ENCODE data around the gene ZNF140. TPM values are rescaled to one million over a fixed set of nuclear protein-coding genes. Genes with fewer than 3 reads are reported as not detected.

The ZNF140 gene
- total and polyA plus RNA-seq, 2 of the 4 experiments (the other 2 are of a cell fraction), result 8.3 to 25.8 TPM

- no peak for TF ChIP-seq MAFK (IDR thresholded peaks at IDR 0.05; ENCODE audit: low read depth, low read length)
- no peak for TF ChIP-seq RCOR1 (IDR thresholded peaks at IDR 0.05; ENCODE audit: insufficient replicate concordance, low read length)
- TF ChIP-seq MXI1 (IDR thresholded peaks at IDR 0.05; ENCODE audit: borderline replicate concordance, low read depth, low read length), result no peak
- TF ChIP-seq BHLHE40 (IDR thresholded peaks at IDR 0.05; ENCODE audit: low read depth, low read length), result no peak
- no peak for TF ChIP-seq MAZ (IDR thresholded peaks at IDR 0.05; ENCODE audit: borderline replicate concordance, low read depth, low read length)
- no peak for TF ChIP-seq POLR2A (IDR thresholded peaks at IDR 0.05; ENCODE audit: low read depth, low read length)
- no peak for TF ChIP-seq CHD1 (IDR thresholded peaks at IDR 0.05; ENCODE audit: low read depth, low read length)
- TF ChIP-seq SMC3 (IDR thresholded peaks at IDR 0.05; ENCODE audit: low read depth, low read length), result no peak
- TF ChIP-seq RFX5 (IDR thresholded peaks at IDR 0.05; ENCODE audit: low read depth, low read length), result no peak
- TF ChIP-seq ELK1 (IDR thresholded peaks at IDR 0.05; ENCODE audit: borderline replicate concordance, low read depth, low read length), result no peak
- ChIA-PET CTCF (no interaction called here), POLR2A (ENCODE audit: unreplicated experiment) (interaction anchor here (0.6 kb wide), 1 partner anchor 10 kb away, joined by 3 read pairs; no protein-coding TSS in a partner anchor)
- Histone ChIP-seq H2AK5ac (ENCODE audit: low read depth, low read length) (no peak overlapping the region), H3K4me3 (ENCODE audit: insufficient read depth, low read depth, low read length) (no peak overlapping the region), H2AK9ac (replicated peaks; ENCODE audit: low read depth, low read length, poor library complexity) (no peak overlapping the region), H3K27ac (ENCODE audit: insufficient read depth, low read length) (no peak overlapping the region), H3K9me1 (ENCODE audit: insufficient read depth, low read length) (no peaks in the 10 kb centered on the region), H2AFZ (replicated peaks; ENCODE audit: low read length, poor library complexity) (no peak overlapping the region), H3K4me2 (ENCODE audit: low read depth, low read length) (no peak overlapping the region), H3K27me3 (ENCODE audit: control insufficient read depth, insufficient read depth, low read length) (no peaks in the 10 kb centered on the region), H3K36me3 (ENCODE audit: control insufficient read depth, insufficient read depth, low read length) (peaks cover 31% of the 10 kb centered on the region), H3K14ac (replicated peaks; ENCODE audit: low read depth, low read length) (no peak overlapping the region), H4K91ac (ENCODE audit: insufficient read depth, low read depth, low read length) (no peak overlapping the region), H3K23ac (ENCODE audit: low read depth, low read length) (no peak overlapping the region), H3K56ac (ENCODE audit: extremely low read depth, insufficient read depth, low read length) (no peak overlapping the region), H4K5ac (ENCODE audit: low read depth, low read length) (no peak overlapping the region), H2BK120ac (ENCODE audit: low read depth, low read length) (no peak overlapping the region), H3K18ac (ENCODE audit: low read depth, low read length) (no peak overlapping the region), H3K9ac (ENCODE audit: low read depth, low read length) (no peak overlapping the region), H3K4ac (ENCODE audit: low read depth, low read length) (no peak overlapping the region), H4K8ac (ENCODE audit: low read depth in 2 of 2, low read length in 2 of 2) (no peak overlapping the region), H3K79me1 (ENCODE audit: low read depth in 1 of 2, low read length in 2 of 2) (no peaks in the 10 kb centered on the region), H2BK20ac (ENCODE audit: low read depth, low read length) (no peak overlapping the region), H3K4me1 (ENCODE audit: control insufficient read depth, insufficient read depth, low read length) (no peaks in the 10 kb centered on the region), H3K9me3 (ENCODE audit: control insufficient read depth, insufficient read depth, low read length) (peaks cover 77% of the 10 kb centered on the region), H2BK5ac (ENCODE audit: low read depth, low read length, poor library complexity, severe bottlenecking) (no peak overlapping the region), H2BK15ac (ENCODE audit: low read depth, low read length) (no peak overlapping the region), H4K20me1 (ENCODE audit: insufficient read depth, low read length) (no peaks in the 10 kb centered on the region)
- dilution Hi-C loops (cut with HindIII; ENCODE audit: low sequenced_read_pairs, unreplicated experiment), result no loop called here
- ATAC-seq (ENCODE audit: low read depth), result no peak
- WGBS, 2 experiments (ENCODE audit: extremely low coverage in 2 of 2, insufficient read length in 1 of 2), result no CpG with 5 or more reads among the region's 8 CpGs
- in situ Hi-C loops (cut with MboI; ENCODE audit: low sequenced_read_pairs), result no loop called here
- intact Hi-C loops (cut with micrococcal nuclease), result no loop called here
- peak; percentile 2 for DNase-seq
- no TSS peak for BruUV-seq (replicated peaks)
These were observed 22.3 kb upstream of the ZNF140 start for GRCh38 chr12:133058203-133059113.
